ENCODE measurements around the gene GPATCH8. TPM values are rescaled to one million over a fixed set of nuclear protein-coding genes. Genes with fewer than 3 reads are reported as not detected.
A peak's percentile ranks its signal among the peaks of the same experiment; 100 is the strongest.

Gene GPATCH8
- polyA plus RNA-seq, 6 donors from 2014 or later: 9.9 to 79.3 (median 38.6) TPM

- Mint-ChIP-seq H3K9me3 (no peaks in the 10 kb centered on the region), H3K4me3 (no peak overlapping the region), H3K27me3 (no peaks in the 10 kb centered on the region), H3K36me3 (peaks cover 10 to 11% of the 10 kb centered on the region in 2 donors), H3K4me1 (peaks cover 0 to 4% (median 0%) of the 10 kb centered on the region in 3 donors), H3K27ac (no peak overlapping the region)
- ATAC-seq (ENCODE audit: low read depth in 2 of 2) (no peak), DNase-seq (no peak)
These were observed 85.7 kb downstream of the GPATCH8 start for GRCh38 chr17:44417553-44417952.

GRCh38 chr17:44416558-44417289 lies 86.5 kb downstream of the GPATCH8 start:
- Mint-ChIP-seq H3K4me3 (no peak overlapping the region), H3K4me1 (peaks cover 0 to 4% (median 0%) of the 10 kb centered on the region in 3 donors), H3K36me3 (peaks cover 10 to 11% of the 10 kb centered on the region in 2 donors), H3K27me3 (no peaks in the 10 kb centered on the region), H3K9me3 (no peaks in the 10 kb centered on the region), H3K27ac (peak overlapping the region in 1 of 6 donors; percentile 37)
- no peak for ATAC-seq (ENCODE audit: low read depth in 2 of 2)
- DNase-seq: no peak

- no peak for DNase-seq
- H3K27ac Mint-ChIP-seq: peak overlapping the region in 1 of 6 donors; percentile 11
- H3K4me3 Mint-ChIP-seq: no peak overlapping the region
- H3K36me3 Mint-ChIP-seq: peaks cover 5 to 11% of the 10 kb centered on the region in 2 donors
- peaks cover 0 to 4% (median 0%) of the 10 kb centered on the region in 3 donors for H3K4me1 Mint-ChIP-seq
- no peaks in the 10 kb centered on the region for H3K9me3 Mint-ChIP-seq
- no peaks in the 10 kb centered on the region for H3K27me3 Mint-ChIP-seq
- no peak for ATAC-seq (ENCODE audit: low read depth in 2 of 2)
These were observed 88.6 kb downstream of the GPATCH8 start for GRCh38 chr17:44414394-44415155.

- no peaks in the 10 kb centered on the region for H3K27me3 Mint-ChIP-seq
- peak overlapping the region in 1 of 6 donors; percentile 58 for H3K27ac Mint-ChIP-seq
- ATAC-seq (ENCODE audit: low read depth in 2 of 2) (no peak), DNase-seq (no peak)
- no peak overlapping the region for H3K4me3 Mint-ChIP-seq
- peaks cover 0 to 9% (median 6%) of the 10 kb centered on the region in 3 donors for H3K4me1 Mint-ChIP-seq
- H3K9me3 Mint-ChIP-seq: no peaks in the 10 kb centered on the region
- no peaks in the 10 kb centered on the region for H3K36me3 Mint-ChIP-seq
These were observed 93.7 kb downstream of the GPATCH8 start for GRCh38 chr17:44409309-44410028.

GRCh38 chr17:44408786-44409185 lies 94.4 kb downstream of the GPATCH8 start:
- no peaks in the 10 kb centered on the region for H3K9me3 Mint-ChIP-seq
- H3K27ac Mint-ChIP-seq: peak overlapping the region in 1 of 6 donors; percentile 58
- DNase-seq: no peak
- H3K4me1 Mint-ChIP-seq: peaks cover 0 to 13% (median 6%) of the 10 kb centered on the region in 3 donors
- no peaks in the 10 kb centered on the region for H3K27me3 Mint-ChIP-seq
- ATAC-seq (ENCODE audit: low read depth in 2 of 2): no peak
- no peak overlapping the region for H3K4me3 Mint-ChIP-seq
- H3K36me3 Mint-ChIP-seq: no peaks in the 10 kb centered on the region

- H3K36me3 Mint-ChIP-seq: peaks cover 18 to 31% of the 10 kb centered on the region in 2 donors
These were observed 100.5 kb downstream of the GPATCH8 start for GRCh38 chr17:44402564-44403172.

GRCh38 chr17:44400226-44400847 lies 102.9 kb downstream of the GPATCH8 start:
- ATAC-seq (ENCODE audit: low read depth in 2 of 2): peak in 1 of 2 donors; percentile 32
- no peaks in the 10 kb centered on the region for H3K9me3 Mint-ChIP-seq
- H3K27me3 Mint-ChIP-seq: no peaks in the 10 kb centered on the region
- H3K4me1 Mint-ChIP-seq: peaks cover 14 to 25% (median 15%) of the 10 kb centered on the region in 3 donors
- peaks cover 18 to 41% of the 10 kb centered on the region in 2 donors for H3K36me3 Mint-ChIP-seq
- peak overlapping the region in 1 of 6 donors; percentile 31 for H3K27ac Mint-ChIP-seq
- no peak for DNase-seq
- H3K4me3 Mint-ChIP-seq: no peak overlapping the region

More at GRCh38 chr17:44402564-44403172, 100.5 kb downstream of the GPATCH8 start:
- DNase-seq: no peak
- H3K9me3 Mint-ChIP-seq: no peaks in the 10 kb centered on the region
- no peak for ATAC-seq (ENCODE audit: low read depth in 2 of 2)
- H3K27ac Mint-ChIP-seq: peak overlapping the region in 1 of 6 donors; percentile 9
- peaks cover 10 to 21% (median 13%) of the 10 kb centered on the region in 3 donors for H3K4me1 Mint-ChIP-seq
- no peaks in the 10 kb centered on the region for H3K27me3 Mint-ChIP-seq
- no peak overlapping the region for H3K4me3 Mint-ChIP-seq

- Mint-ChIP-seq H3K9me3 (no peaks in the 10 kb centered on the region), H3K27me3 (no peaks in the 10 kb centered on the region), H3K4me3 (no peak overlapping the region), H3K27ac (peak overlapping the region in 1 of 6 donors; percentile 33), H3K36me3 (peaks cover 18 to 41% of the 10 kb centered on the region in 2 donors), H3K4me1 (peaks cover 14 to 23% (median 15%) of the 10 kb centered on the region in 3 donors)
- ATAC-seq (ENCODE audit: low read depth in 2 of 2): no peak
- DNase-seq: no peak
These were observed 104.2 kb downstream of the GPATCH8 start for GRCh38 chr17:44398692-44399691.

GRCh38 chr17:44397479-44398440 lies 105.4 kb downstream of the GPATCH8 start:
- no peaks in the 10 kb centered on the region for H3K27me3 Mint-ChIP-seq
- H3K9me3 Mint-ChIP-seq: no peaks in the 10 kb centered on the region
- ATAC-seq (ENCODE audit: low read depth in 2 of 2) (no peak), DNase-seq (no peak)
- peaks cover 18 to 41% of the 10 kb centered on the region in 2 donors for H3K36me3 Mint-ChIP-seq
- H3K27ac Mint-ChIP-seq: peak overlapping the region in 3 of 6 donors; percentile 61 to 85 (median 63)
- peaks cover 10 to 14% (median 14%) of the 10 kb centered on the region in 3 donors for H3K4me1 Mint-ChIP-seq
- peak overlapping the region in 1 of 8 donors; percentile 26 for H3K4me3 Mint-ChIP-seq

GRCh38 chr17:44396946-44397345 lies 106.3 kb downstream of the GPATCH8 start:
- ATAC-seq (ENCODE audit: low read depth in 2 of 2): no peak
- Mint-ChIP-seq H3K9me3 (no peaks in the 10 kb centered on the region), H3K4me1 (peaks cover 7 to 14% (median 8%) of the 10 kb centered on the region in 3 donors), H3K4me3 (no peak overlapping the region), H3K27ac (no peak overlapping the region), H3K27me3 (no peaks in the 10 kb centered on the region), H3K36me3 (peaks cover 18 to 41% of the 10 kb centered on the region in 2 donors)
- DNase-seq: no peak

- Mint-ChIP-seq H3K27me3 (peaks cover under 1 to 9% (median under 1%) of the 10 kb centered on the region in 3 donors), H3K4me1 (peaks cover 11 to 15% (median 13%) of the 10 kb centered on the region in 3 donors), H3K36me3 (peaks cover 9 to 31% of the 10 kb centered on the region in 2 donors), H3K27ac (no peak overlapping the region), H3K9me3 (no peaks in the 10 kb centered on the region), H3K4me3 (no peak overlapping the region)
- ATAC-seq (ENCODE audit: low read depth in 2 of 2): no peak
- DNase-seq: no peak
These were observed 108.4 kb downstream of the GPATCH8 start for GRCh38 chr17:44394833-44395232.
